IPS DF 4.7 (cell line): Measurements from ENCODE around the gene TRPV6.
A peak's percentile ranks its signal among the peaks of the same experiment; 100 is the strongest.

Experiments used
- DNase-seq: peaks from one replicate; pipeline ENCODE4 v3.0.0-alpha.2; 2013; ENCODE audit warnings: low spot score; ENCODE audit errors: extremely low read depth

TRPV6 gene

DNA sequence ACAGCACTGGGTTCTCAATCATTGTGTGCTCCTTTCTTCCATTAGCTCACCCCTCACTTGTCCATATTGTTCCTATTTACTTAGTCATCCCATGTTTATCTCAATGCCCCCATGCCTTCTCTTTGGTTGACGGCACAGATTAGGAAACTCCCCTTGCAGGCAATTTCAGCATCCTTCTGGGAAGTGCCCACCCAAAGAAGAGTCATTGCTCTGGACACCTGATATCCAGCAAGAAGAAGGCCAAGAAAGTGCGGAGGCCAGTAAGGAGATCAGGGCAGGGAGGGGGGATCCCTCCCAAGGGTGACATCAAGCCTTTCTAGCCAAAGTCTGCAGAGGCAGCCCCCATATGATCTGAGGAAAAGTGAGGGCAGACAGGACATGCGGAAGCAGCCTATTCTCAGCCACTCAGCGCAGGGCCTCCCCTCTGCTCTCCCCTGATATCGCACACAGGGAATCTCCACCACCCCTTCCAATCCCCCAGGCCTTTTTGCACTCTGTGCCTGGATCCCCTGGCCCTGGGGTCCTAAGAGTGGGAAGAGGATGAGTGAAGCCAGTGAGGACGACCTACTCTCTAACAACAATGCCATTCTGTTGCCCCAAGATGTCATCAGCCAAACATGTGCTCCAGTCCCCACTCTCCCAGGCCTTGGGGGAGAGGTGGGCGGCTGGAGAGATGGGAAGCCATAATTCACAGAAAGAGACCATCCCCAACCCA is 1.8 kb downstream of the TRPV6 start:
- no peak for DNase-seq

DNA sequence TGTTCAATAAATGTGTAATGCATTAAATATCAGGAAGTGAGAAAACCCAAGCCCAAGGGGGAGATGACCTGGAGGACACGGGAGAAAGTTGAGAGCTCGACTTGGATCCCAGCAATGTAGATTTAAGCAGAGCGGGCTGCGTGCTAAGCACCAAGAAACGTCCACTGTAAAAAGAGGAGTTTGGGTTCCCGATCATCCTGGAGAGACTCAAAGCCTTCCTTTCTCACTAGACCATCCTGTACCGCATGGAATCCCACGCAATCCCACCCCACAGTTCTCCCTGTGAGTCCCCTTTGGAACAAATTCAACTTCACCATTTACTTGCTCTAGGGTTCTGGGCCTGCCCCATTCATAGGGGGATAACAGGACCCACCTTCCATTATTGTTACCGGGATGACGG is 2.4 kb downstream of the TRPV6 start:
- DNase-seq: no peak

DNA sequence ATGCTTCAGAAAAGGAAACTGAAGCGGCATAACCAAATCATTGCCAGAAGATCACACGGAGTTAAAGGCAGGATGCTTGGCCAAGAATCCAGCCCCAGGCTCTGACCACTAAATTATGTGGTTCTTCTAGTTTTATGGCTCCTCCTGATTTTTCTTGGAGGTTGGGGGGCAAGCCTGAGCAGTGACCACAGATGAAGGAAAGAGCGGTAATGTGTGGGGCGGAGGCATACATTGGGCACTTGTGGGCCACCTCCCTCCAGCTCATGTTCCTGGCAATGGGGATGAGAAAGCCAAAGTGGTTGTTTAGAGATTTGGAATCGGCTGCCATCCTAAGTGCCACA is 3.2 kb downstream of the TRPV6 start:
- no peak for DNase-seq

DNA sequence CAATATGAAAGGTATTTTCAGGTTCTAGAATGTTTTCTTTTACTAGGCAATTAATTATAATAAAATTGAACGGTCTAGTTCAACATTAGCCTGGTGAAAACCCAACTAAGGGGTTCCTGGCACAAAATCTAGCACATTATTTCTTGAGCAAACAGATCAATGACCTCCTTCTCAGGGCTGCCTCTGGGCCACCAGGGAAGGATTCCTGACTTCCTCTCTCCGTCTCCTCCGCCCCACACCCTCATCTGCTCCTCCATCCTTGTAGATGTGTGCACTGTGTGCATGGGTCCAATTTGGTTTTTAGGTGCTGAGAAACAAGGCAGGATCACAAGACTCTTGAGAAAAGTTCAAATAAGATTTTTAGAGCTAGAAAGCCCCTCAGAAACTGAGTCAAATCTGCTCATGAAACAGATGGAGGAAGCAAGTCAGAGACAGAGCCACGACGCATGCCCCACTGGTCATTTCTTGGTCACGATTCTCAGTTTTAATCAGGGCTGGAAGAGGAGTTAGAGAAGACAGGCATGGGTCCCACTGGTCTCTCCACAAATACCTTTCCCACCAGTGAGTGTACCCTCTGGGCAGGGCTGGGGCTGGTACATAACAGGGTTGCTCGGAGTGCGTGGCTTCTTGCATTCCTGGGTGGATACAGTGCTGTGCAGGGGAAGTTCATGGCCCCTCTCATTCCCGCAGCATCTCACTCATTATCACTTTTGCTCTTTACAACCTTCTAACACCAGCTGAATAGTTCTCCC is 3.8 kb downstream of the TRPV6 start:
- DNase-seq: no peak

DNA sequence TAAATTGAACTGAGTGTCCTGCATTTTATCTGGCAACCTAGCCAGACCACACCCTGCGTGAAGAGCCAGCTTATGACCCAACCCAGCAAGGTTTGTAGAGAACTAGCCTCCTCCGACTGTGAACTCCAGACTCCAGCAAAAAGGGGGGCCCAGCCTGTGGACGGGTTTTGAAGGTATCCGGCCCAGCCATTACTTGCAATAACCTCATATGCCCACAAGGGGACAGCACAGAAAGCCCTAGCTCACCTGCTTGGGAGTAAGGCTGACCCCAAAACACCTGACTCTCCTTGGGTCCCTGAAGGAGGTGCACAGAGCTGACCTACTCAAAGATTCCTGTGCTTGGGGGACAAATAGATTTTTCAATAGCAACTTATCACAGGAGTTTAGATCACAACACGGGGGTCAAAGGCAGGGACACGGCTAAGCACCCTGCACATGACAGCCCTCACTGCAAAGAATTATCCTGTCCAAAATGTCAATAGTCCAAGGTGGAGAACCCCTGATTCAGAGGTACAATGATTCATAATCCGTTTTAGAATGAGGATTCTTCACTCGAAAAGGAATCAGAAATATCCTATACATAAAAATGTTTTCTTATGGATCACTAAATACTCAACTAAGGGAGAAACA is 4.6 kb downstream of the TRPV6 start:
- DNase-seq: peak; percentile 49

DNA sequence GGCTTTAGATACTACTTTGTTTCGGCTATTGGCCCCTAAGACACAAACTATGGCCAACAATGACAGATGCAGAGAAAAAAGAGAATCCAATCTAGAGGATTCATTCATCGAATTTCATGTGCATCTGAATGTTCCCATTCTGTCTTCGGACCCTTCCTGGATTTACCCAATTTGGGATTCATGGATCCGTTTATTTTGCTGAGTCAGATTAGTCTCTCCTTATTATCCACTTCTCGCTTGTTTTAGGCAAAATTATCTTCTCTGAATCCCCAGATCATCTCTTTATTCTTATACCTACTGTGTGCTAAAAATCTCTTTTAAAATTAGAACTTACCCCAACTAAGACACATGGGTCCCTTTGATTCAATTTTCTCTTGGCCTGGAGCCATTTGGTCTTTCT is 6.5 kb downstream of the TRPV6 start:
- no peak for DNase-seq

DNA sequence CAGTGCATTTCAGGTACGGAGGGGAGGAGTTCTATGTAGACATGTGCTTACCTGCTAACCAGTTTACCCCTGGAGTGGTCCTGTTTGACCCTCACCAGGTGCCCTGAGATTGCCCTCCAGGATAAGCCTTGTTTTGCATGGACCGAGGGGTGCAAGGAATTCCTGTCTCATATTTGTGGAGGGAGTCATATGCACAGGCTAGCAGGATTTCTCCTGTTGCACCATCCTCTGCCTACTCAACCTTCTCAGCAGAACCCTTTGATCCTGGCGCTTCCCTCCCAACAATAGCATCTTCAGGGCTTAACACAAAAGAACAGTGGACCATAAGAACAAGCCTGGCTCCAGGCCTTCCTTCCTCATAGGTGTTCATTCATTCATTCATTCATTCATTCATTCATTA is 7.2 kb downstream of the TRPV6 start:
- no peak for DNase-seq

DNA sequence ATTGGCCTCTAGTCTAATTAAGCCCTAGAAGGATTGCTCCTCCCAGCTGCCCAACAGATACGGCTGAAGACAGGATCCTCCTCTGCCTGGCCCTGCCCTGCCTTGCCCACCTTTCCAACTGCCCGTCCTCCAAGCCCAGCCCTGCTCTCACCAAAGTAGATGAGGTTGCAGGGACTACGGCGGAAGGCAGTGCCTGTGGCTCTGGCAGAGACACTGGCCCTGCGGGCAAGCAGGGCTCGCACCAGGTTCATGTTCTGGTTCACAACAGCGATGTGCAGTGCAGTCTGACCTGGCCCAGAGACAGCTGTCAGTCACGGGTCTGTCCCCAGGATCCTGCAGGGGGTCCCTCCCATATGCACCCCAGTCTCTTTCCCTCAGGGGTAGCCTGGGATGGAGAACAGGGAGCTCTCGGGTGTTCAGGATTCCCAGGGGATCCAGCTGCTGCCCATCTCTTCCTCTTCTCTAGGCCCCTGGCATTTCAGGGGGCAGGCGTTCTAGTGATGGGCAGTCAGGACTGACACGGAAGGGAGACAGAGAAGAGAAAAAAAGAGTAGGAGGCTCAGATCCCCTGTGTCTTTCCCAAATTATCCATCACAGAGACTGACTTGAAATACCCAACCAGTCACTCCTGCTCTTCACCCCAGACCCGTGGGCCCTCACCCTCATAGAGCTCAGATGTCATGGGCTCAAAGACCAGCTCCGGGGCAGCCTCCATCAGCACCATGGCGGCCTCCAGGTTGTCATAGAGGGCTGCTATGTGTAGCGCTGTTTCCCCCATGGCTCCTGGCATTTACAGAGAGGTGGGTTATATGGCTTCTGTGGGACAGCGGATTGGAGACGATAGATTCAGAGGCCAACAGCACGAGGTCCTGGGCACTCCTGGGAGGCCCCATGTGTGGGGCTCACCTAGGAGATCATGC is 8.3 kb downstream of the TRPV6 start:
- no peak for DNase-seq

DNA sequence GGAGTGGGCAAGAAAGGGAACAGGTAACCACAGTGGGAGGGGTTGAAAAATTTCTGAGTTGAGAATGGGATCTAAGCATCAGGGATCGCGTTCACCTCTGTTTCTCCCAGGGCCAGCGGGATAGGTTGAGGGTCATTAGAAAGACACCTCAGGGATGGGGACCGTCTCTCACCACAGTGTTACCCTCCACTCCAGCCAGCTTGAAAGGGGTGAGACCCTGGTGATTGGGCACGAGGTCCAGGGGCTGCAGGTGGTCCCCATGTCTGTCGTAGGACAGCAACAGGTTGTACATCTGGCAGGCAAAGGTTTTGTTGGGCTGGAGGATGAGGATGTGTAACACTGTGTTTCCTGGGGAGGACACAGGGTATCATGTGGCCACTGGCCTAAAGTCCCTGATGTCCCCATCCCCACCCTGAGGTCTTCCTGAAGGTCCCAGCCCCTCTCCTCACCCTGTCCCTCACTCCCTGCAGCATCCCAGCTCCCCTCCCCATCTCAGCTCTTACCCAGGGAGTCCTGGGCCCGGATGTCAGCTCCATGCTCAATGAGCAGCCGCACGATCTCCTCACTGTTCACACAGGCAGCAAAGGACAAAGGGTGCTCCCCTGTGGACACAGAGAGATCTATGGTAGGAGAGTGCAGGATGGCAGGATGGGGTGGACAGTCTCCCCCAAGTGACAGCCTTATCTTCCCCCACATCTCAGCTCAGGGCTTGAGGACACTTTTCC is 9.1 kb downstream of the TRPV6 start:
- DNase-seq: no peak

DNA sequence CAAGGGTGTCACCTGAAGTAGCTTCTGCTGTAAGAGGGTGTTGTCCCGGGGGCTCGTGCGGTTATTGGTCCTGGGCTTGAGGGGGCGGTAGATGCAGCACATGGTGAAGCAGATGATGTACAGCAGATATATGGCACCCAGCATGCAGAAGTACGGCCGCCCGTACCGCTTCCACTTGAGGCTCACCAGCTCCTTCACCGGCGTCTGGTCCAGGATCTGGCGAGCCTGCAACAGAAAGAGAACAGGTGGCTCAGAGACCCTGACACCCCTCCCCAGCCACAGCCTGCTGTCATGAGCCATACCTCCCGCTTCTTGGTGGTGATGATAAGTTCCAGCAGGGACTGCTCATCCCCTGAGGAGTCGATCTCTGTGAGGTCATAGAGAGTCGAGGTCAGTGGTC is 10.1 kb downstream of the TRPV6 start:
- DNase-seq: no peak

DNA sequence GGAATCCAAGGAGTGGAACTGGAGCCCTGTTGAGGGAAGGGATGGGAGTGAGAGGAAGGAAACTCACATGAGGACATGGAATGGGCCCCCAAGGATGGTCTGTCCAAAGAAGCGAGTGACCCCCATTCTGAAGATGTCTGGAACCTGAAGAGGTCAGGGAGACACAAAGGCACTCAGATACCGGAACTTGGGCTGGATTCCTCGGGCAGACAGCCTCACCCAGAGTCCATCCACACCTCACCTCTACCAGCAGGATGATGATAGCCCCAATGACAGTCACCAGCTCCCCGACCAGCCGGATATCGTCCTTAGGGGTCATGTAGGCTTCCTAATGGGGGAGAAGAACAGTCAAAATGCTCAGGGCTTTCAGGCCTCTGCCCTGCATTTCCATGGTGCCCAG is 10.7 kb downstream of the TRPV6 start:
- DNase-seq: no peak

DNA sequence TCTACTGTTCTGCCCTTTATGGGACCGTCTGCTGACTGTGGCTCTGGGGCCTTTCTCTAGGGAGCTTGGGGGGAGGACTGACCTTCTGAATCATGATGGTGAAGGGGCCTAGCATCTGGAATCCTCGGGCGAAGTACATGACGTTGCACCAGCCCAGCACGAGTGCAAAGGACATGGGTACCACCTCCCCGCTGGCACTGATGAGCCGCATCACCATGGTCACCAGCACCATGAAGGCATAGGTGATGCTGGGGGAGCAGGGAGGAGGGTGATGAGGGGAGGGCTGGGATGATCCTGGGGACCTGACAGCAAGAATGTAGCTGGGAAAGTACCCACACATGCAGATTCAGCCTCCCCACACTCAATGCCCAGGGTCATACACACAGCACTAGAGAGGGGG is 11.1 kb downstream of the TRPV6 start:
- DNase-seq: no peak

DNA sequence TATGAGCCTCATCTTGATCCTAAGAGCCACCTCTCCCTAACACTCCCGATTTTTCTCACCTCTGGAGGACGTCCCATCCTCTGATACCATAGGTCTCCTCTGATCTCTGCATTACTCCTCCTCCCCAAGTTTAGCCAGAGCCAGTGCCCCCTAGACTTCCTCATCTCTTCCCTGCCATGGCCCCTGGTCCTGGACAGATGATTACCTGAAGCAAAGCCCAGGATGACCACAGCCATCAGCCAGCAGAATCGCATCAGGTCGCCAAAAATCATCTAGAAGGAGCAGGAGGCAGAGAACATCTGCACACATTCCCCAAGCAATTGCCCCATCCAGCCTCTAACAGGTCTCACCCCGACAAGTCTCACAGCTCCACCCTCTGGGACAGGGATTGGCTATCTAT is 11.7 kb downstream of the TRPV6 start:
- no peak for DNase-seq

DNA sequence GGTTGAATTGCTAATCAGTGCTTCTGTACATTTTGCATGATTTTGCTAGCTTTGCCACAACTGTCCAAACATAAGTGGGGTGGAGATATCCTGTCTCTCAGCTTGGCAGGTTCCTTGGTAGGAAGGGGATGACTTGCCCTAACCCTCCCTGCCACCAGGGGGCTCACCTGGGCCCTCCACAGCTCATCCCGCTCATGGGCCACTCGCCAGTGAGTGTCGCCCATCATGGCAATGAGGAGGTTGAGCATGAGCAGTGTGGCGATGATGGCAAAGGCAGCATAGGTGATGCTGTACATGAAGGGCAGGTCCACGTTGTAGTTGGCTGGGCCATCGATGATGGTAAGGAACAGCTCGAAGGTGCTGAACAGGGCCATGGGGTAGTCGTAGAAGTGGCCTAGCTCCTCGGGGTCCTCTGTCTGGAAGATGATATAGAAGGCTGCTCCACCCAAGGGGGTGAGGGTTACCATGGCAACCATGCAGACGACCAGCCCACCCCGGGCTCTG is 12.2 kb downstream of the TRPV6 start:
- no peak for DNase-seq

DNA sequence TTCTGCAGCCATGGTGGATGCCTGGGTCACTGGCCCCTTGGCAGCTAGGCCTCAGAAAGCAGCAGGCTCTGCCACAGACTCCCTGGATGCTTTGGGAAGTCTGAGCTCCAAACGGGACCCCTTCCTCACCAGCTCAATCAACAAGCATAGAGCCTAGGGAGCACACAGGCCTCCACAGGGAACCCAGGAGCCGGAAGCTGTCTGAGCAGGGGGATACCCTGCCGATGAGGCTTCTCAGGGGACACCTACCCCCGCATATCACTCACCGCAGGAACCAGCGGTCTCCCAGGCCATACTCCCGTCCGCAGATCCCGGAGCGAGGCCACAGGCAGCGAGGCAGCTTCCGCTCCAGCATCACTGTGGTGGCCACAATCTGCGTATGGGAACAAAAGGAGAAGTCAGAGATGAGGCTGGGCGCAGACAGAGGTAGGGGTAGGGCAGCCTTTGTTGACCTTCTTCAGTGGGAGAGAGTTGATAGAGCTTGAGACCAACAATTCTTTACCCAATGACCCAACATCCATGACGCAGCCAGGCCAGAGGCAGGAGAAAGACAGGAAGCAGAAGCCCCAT is 13.4 kb downstream of the TRPV6 start:
- DNase-seq: no peak

DNA sequence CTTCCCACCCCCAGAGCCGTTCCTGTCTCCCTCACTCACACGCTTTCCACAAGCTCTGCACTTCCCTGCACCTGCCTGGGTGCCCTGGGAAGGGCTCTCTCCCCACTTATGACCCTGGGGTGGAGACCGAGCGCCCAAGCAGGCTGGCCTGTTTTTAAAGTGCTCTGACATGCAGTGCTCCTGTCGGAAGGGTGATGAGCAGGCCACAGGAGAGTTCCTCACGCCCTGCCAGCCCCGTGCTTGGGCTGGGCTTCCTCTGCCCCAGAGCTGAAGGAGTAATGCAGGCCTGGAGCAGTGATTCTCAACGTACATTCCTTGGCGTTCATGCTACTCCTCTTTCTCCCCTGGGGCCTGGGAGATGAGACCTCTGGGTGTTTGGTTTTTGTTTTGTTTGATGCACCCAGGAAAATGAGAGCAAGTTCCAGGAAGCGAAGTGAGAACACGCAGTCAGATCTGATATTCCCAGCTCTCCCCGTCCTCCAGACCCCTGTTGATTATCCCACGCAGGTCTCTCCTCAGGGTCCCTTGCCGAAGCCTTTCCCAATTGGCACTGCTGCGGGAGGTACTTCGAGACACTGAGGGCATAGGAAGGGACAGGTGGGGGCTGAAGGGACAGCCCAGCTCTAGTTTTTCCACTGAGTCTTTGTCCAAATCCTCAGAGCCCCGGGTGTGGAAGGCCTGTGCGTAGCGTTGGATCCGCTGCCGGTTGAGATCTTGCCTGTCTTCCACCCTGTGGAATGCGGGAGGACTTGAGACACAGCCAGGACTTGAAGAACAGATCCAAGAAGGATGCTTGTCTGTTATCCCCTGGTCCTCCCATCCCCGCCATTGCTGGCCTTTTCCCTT is 14.1 kb downstream of the TRPV6 start:
- DNase-seq: no peak

DNA sequence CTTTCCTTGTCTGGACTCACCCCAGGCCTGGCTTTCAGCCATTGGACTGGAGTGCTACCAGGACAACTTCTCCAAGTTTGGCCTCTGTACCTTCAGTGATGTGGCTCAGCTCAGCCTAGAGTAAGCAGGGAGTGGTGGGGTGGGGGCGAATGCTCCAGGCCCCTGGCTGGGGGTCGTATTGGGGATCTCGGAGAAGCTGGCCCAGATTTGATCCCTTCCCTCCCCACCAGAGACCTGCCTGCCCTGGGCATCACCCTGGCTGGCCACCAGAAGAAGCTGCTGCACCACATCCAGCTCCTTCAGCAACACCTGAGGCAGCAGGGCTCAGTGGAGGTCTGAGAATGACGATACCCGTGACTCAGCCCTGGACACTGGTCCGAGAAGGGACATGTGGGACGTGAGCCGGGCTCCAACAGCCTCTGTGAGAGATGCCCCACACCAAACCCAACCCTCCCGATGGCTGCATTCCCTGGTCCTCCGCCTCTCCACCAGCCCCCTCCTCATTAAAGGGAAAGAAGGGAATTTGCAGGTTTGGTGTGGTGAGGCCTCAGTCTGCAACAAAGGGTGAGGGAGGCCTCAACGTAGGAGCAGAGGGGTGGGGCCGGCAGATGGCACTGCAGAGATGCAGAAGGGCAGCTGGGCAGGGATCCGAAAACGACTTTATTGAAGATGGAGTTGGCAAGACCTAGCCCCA is 14.8 kb downstream of the TRPV6 start:
- DNase-seq: no peak

DNA sequence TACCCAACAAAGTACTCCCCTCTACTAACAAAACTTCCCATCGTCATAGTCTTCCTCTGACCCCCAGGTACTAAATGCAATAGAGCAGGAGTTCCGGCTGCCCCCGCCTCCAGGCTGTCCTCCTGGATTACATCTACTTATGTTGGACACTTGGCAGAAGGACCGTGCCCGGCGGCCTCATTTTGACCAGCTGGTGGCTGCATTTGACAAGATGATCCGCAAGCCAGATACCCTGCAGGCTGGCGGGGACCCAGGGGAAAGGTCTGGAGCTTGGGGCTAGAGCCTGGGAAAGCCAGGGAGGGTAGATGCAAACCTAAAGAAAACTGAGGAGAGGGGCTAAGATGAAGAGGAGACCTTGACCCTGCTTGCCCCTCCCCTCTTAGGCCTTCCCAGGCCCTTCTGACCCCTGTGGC is 15.4 kb downstream of the TRPV6 start:
- no peak for DNase-seq

DNA sequence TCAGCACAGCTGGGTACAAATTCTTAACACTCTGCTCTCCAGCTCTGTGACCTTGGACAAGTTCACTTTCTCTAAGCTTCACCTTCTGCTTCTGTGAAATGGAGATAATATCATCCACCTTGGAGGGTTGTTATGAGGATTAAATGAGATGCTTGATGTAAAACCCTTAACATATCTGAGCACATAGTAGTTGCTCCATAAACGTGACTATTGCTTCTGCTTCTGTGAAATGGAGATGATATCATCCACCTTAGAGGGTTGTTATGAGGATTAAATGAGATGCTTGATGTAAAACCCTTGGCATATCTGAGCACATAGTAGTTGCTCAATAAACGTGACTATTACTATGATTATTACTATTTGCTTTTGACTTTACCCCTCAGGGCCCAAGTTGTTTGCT is 16.1 kb downstream of the TRPV6 start:
- no peak for DNase-seq
